GM18526 (cell line): ENCODE measurements around the gene AGAP1.

Experiments
- POLR2A ChIP-seq: IDR thresholded peaks from 3 replicates; pipeline ENCODE4 v1.6.1; 2011; ENCODE audit not compliant: insufficient read length; ENCODE audit errors: extremely low read depth

Gene AGAP1

DNA sequence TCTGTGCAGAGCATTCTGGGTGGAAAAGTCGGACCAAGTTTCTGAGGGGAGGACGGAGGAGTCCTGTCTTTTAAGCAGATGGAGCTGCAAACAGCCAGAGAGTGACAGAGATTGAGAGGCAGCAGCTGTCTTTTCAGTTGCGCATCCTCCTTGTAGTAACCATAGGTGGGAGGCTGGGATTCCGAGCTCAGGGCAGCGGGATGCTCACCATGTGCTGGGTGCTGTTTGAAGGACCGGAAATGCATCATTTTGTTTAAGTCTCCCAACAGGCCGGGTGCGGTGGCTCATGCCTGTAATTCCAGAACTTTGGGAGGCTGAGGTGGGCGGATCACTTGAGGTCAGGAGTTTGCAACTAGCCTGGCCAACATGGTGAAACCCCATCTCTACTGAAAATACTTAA lies 93.4 kb downstream of the AGAP1 start:
- no peak for TF ChIP-seq POLR2A

DNA sequence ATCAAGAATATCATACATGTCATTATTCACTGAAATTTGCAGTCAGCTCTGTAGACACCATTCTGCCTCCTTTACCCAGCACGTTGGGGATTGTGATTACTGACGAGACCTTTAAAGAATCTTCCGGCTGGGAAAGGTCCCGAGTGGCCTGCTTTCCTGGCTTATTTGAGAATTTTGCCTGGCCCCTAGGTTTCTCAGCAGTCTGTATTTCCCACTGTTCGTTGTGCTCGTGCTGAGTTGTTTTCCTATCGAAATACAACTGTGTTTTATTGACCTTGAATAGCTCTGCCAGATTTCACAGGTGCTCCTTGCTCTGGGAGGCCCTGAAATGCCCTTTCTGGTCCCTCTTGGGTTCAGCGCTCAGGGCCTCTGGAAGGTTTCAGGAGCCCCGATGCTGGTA lies 94.9 kb downstream of the AGAP1 start:
- TF ChIP-seq POLR2A: no peak

DNA sequence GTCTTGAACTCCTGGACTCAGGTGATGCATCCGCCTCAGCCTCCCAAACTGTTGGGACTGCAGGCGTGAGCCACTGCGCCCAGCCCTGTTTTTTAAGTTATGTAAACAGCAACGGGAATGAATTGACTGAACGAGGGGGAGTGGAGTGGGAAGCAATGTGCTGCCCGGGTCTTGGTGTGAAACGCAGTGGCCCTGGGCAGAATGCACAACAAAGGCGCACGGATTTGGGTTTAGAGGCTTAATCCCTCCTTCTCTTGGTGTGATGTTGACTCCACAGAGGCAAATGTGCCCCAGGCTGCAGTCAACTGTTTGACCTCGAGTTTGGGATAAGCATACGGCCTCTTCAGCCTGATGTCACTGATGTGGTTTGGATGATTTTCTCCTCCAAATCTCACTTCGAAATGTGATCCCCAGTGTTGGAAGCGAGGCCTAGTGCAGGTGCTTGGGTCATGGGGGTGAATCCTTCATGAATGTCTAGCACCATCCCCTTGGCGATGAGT lies 97.4 kb downstream of the AGAP1 start:
- TF ChIP-seq POLR2A: no peak

DNA sequence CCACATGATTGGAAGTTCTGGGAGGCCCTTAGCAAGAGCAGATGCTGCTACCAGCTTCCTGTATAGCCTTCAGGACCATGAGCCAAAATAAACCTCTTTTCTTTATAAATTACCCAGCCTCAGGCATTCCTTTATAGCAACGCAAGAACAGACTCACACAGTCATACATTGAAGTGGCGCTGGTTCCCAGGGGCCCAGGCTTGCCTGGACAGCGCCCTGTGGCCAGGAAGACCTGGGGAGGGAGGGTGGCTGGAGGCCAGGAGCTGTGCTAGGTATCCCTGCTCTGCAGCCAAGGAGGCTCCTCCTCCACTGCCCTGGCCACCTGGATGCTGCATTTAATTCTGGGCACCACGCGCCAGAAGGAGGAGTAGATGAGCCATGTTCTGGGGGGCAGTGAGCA lies 98.1 kb downstream of the AGAP1 start:
- no peak for TF ChIP-seq POLR2A

DNA sequence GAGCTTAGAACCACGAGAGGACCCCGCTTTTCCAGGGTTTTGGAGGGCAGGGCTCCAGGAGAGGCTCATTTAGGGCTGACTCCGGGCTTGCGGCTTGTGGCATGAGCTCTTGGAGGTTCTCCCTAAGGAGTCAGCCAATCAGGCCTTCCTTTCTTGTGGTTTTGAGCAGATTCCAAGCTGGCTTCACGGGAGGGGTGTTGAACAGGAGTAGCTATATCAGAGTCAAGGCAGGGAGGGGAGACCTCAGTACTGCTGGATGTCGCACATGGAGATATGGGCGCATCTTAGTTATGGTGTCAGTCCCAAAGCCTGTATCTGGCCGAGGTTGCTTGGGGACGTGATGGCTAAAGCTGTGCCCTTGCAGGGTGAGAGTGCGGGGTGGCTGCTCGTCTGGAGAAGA lies 98.6 kb downstream of the AGAP1 start:
- TF ChIP-seq POLR2A: no peak

DNA sequence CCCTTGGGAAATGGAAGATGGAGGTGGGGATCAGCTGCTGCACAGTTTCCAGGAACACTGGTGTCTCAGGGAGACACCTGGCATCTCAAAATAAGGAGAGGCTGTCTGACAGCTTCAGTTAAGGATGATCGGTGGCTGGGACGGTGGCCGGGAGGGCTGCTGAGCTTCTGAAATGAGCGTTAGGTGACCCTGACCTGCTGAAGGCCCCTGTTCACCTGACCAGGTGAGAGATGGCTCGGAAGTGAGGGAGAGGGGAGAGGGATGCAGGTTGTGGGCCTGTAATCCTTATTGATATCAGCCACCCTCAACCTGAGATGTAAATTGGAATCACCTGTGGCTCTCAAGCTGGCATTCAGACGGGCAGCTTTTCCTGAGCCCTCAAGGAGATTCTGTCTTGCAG lies 99.0 kb downstream of the AGAP1 start:
- no peak for TF ChIP-seq POLR2A

DNA sequence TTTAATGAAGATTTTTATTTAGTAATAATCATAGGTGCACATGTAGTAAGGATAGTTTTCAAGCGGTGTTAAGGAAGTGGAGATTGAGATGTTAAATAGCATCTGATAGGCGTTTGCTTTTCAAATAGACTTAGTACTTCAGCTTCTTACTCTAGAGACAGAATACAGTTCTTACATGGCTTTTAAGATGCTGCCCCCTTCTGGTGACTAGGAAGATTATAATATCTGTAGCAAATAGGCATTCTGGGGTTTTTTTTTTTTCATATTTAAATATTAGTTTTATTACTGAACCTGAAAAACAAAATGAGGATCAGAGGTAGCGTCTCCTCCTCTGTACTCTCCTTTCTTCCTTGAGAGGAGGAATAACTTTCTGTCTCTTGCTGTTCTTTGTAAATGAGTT lies 100.2 kb downstream of the AGAP1 start:
- no peak for TF ChIP-seq POLR2A

GRCh38 chr2:235594964-235595363 lies 101.1 kb downstream of the AGAP1 start:
- TF ChIP-seq POLR2A: no peak

- TF ChIP-seq POLR2A: no peak
These were observed 101.7 kb downstream of the AGAP1 start for GRCh38 chr2:235595422-235596010.

- TF ChIP-seq POLR2A: no peak
These were observed 102.4 kb downstream of the AGAP1 start for GRCh38 chr2:235596272-235596671.

GRCh38 chr2:235597081-235597615 lies 103.3 kb downstream of the AGAP1 start:
- TF ChIP-seq POLR2A: no peak

DNA sequence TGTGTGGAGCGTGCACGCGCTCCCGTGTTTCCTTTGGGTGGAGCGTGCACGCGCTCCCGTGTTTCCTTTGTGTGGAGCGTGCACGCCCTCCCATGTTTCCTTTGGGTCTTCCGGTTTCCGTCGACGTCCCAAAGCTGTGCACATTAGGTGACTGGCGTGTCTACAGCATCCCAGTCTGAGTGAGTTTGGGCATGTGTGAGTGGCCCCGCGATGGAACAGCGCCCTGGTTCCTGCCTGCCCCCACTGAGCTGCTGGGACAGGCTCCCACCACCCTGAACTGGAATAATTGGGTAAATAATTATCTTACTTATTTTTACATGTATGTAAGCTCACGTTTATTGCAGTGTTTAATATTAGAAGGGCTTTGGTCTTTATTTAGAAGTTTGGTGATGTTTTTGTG lies 104.2 kb downstream of the AGAP1 start:
- no peak for TF ChIP-seq POLR2A

DNA sequence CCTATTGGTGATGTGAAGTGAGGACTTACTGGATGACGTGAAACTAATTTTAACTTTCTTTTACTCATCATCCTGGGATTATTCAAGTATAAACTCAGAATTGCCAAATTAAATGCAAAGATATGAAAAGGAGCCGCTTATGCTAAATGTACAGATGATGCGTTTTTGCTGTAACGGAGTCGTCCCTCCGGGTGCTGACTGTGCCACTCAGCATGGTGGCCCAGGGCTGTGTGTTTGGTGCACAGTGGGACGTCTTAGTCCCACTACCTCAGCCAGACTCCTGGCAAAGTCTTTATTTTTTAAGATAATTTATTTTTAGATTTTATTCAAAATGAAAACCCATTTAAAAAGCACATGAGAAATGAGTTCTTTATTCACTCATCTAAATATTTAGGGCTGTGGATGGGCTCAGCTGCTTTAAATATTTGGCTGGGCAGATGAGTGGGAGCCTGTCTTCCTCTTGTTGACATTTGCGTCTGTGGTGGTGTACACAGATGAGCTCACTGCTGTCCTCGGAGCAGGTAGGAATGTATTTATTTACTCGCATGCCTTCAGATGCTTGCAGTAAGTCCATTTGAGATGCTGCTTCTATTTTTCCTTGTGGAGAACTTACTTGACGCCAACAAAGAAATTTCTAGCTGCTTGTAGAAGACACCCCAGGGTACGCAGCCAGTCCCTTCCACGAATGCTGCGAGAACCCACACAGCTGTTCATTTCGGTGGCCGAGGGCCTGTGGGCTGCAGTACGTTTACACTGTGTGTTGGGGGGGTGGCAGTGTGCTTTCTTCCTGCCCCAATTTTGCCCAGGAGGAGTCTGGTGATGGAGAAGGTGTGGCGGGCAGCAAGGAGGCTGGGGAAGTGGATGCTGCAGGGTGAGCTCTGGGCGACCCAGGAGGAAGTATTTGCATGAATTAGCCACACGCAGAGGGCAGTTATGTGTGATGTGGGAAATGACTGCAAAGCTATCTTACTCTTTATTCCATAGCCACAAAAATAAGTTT lies 105.0 kb downstream of the AGAP1 start:
- TF ChIP-seq POLR2A: no peak

DNA sequence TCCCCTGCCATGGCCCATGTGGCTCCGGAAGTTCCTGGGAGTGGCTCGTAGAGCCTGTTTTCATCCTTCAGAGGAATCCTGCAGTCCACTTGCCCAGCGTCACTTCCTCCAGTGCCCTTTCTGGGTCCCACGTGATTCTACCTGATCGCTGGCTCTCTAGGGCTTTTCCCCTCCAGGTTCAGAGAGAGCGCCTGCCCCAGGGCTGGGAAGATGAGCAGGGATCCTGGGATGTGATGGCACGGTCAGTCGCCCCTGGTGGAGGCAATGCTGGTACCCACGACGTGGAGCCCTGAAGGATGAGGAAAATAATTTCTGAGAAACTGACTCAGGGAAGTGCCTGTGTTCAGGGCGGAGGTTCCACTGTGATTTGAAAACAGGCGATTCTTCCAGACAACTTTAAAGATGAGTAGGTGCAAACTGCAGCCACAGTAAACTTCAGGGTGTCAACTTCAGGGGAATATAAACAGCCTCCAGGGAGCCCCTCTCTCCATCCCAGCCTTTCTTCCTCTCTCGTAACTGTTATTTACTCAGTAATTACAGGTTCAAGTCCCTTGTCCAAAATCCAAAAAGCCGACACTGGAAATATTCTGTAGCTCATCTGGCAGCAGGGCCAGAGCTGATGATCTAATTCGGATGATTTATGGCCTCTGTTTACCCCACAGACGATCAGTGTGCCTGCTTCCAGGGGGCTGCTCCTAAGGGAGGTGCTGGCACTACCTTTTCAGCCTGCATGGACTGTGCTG lies 105.9 kb downstream of the AGAP1 start:
- TF ChIP-seq POLR2A: no peak

GRCh38 chr2:235600406-235600805 lies 106.6 kb downstream of the AGAP1 start:
- no peak for TF ChIP-seq POLR2A
